OCI-LY3 (cell line): ENCODE results near the gene RTN4IP1.

Source experiments
- EZH2phosphoT487 ChIP-seq: fragments of 200-600 bp; shearing (Covaris generic); IDR thresholded peaks from 2 replicates; pipeline ENCODE4 v1.6.1; 2018; ENCODE audit warnings: antibody characterized with exemption, mixed run types, low read depth
- TF ChIP-seq, protein P1 (sequence below): fragments of 200-600, 300-600 bp; sonication (generic); IDR thresholded peaks from 2 replicates; pipeline ENCODE4 v1.5.1; 2014; ENCODE audit warnings: antibody characterized with exemption, low read length, low read depth

GRCh38 chr6:106564476-106564875 is 64.8 kb downstream of the RTN4IP1 start:
- TF ChIP-seq, protein P1, sequence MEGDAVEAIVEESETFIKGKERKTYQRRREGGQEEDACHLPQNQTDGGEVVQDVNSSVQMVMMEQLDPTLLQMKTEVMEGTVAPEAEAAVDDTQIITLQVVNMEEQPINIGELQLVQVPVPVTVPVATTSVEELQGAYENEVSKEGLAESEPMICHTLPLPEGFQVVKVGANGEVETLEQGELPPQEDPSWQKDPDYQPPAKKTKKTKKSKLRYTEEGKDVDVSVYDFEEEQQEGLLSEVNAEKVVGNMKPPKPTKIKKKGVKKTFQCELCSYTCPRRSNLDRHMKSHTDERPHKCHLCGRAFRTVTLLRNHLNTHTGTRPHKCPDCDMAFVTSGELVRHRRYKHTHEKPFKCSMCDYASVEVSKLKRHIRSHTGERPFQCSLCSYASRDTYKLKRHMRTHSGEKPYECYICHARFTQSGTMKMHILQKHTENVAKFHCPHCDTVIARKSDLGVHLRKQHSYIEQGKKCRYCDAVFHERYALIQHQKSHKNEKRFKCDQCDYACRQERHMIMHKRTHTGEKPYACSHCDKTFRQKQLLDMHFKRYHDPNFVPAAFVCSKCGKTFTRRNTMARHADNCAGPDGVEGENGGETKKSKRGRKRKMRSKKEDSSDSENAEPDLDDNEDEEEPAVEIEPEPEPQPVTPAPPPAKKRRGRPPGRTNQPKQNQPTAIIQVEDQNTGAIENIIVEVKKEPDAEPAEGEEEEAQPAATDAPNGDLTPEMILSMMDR: no peak
- TF ChIP-seq EZH2phosphoT487: no peak
